HG03342 (cell line): ENCODE measurements around the gene PRDM5.

Experiments
- ATAC-seq: cut with Tn5 transposase; IDR thresholded peaks from one replicate; pipeline ENCODE4 v1.9.1; 2021; ENCODE audit warnings: mild to moderate bottlenecking, moderate library complexity; ENCODE audit not compliant: unreplicated experiment

PRDM5 gene

DNA sequence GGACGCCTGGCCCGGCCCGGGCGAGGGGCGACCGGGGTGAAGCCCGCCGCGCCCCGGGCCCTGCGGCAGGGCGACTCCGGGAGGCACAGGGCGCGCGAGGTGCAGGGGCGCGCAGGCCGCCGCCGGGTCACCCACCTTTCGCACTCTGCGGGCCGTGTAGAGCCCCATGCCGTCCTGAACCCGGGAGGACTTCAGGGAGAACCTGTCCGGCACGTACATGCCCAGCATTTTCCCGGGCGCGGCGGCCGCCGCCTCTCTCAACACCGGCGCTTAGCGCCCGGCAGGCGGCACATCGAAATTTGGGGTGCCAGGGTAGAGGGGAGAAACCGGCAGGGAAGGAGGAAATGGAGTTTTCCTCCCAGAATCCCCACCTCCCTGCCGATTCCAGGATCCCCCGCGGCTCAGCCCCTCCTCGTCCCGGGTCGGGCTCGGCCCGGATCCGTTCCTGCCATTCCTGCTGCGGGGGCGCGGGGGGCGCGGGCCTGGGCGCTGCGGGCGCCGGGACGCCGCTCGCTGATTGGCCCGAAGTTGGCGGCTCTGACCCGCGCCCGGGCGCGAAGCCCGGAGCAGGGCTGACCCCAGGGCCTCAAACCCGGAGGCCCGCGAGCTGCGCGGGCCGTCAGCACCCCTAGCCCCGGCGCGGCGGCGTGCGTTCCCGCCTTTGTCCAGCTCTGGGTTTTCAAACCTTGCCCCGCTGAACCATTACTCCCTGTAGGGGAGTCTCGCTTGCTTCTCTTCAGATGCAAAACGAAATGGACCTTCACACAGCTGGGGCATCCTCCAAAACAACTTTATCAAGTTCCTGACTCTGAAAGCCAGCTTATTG is at the start of gene PRDM5:
Gene PRDM5 (minus strand): TSS at position 346 of the 826 bp plus-strand sequence. CDS start 118 bp downstream, at position 228.
- ATAC-seq: no peak

DNA sequence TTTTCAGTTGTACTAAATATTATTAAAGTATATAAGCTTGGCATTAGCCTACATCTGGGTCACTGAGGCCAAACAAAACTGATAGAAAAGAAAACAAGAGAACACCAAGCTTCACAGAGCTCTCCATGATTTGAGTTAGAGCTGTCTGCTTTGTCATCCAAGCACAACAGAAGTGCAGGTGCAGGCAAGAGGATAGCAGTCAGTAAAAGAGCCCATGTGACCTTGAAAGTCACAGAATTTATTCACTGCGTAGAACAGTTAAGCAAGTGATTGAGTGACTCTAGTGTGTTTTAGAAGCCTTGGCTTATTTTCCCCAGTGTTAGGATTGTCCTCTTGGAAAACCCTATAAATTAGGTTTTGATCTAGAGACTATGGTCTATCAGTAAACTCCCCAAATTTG is 49.4 kb upstream of the PRDM5 start:
- ATAC-seq: no peak

DNA sequence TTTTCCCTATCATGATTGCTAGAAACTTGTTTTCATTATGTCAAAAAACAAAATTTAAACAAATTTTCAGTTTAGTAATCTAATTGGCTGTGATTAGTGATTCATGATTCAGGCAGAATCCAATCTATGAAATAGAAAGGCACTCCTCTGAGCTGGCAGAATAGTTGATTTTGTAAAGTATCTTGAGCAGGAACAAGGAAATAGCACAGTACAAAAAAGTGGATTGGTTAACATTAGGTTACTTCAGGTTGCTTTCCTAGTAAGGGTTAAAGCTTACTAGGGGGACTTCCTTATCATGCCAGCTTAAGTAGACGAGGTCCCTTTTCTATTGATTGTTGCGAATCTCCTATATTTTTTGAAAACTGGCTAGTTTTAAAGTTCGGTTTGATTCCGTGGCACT is 43.4 kb upstream of the PRDM5 start:
- no peak for ATAC-seq

DNA sequence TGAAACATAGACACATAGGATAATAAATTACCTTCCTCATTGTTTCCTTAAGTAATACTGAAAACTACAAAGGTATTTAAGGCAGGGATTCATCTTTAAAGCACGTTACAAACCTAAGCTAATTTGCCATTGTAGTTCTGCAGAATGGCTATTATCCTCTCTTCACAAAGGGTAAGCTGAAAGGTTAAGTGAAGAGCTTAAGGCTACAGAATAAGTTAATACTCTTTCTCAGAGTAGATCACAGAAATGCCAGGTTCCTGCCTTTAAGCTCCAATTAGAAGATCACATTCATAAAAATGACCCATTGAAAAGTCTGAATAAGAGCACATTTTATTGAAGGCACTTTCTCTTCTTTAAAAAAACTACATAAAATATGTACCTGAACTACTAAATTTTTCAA is 42.1 kb upstream of the PRDM5 start:
- ATAC-seq: no peak

DNA sequence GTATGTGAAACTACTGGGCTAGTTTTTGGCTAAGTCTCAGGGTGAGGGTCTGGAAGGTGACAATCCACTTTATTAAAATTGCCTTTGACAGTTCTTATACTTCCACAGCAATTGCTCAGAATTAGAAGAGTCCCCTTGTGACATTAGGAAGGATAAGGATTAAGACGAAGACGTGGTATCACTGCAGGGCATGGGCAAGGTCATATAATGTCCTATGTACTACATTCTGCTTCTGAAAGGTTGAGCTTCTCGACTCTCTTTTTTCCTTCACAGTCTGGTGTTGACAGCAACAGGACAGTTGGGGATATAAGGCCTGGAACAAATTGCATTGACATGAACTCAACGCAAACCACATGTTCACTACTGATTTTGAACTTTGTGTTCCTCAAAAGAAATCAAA is 40.9 kb upstream of the PRDM5 start:
- ATAC-seq: no peak

DNA sequence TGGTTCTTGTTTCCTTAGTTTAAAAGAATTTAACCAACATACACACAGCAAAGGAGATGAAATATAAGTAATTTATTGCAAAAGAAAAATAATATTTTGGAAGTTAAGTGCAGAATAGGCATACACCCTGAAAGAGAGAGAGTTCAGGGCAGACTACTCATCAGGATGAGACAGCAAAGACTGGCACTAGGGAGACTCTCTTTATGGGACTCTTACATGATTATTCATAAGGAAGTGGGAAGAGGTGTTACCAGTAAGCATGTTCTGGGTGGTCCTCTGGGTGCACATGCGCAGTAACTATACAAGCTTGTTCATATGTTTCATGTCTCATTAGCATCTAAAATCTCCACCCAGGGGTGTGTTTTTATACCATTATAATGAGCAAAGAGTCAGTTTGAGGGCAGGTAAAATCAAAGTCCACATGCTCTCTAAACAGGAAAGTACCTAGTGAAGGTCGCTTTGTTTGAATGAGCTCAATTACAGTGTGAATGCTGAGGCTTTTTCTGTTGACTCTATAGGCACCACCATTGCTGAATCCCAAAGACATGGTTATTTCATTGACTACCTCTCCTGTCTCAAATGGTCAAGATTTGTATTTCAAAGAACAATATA is 38.2 kb upstream of the PRDM5 start:
- no peak for ATAC-seq

DNA sequence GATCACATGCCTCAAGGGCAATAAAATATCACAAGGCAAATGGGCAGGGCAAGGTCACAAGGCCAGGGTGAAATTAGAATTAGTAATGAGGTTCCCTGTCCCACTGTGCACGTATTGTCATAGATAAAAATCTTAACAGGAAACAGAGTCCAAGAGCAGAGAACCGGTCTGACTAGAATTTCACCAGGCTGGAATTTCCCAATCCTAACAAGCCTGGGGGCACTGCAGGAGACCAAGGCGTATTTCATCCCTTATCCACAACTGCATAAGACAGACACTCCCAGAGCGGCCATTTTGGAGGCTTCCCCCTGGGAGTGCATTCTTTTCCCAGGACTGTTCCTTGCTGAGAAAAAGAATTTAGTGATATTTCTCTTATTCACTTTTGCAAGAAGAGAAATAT is 25.9 kb upstream of the PRDM5 start:
- ATAC-seq: no peak

DNA sequence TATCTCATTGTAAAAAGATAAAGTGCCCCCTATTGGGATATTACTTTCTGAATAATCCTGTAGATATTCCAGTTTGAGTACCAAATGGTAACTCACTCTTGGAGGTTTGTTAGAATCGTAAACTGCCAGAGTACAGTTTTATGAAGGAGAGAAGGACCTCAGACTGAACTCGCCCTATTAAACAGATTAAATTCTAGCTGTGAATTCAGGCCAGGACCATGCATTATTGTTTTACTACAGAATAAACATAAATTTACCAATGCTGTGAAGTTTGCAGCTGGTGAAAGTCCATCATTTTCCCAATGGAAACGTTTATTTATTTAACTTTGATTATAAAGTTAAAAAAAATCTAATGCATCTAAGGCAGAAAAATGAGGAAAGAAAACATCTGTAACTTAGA is 20.2 kb upstream of the PRDM5 start:
- no peak for ATAC-seq

DNA sequence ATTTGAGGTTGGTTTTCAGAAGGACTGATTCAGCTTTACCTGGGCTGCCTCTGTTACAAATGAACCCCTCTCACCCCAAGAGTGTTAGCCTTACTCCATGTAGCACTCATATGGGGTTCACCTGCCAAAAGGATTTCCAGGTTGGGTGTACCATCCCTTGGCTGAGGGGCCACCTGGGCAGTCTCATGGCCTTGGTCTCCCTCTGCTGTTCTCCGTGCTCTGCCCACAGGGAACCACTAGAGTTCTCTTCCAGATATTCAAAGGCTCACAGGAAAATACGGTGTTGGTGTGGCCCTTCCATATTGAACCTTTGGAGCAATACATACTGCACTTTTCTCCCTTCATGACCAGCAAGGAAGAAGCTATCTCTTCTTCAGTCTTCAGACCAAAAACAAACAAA is 18.0 kb upstream of the PRDM5 start:
- no peak for ATAC-seq

DNA sequence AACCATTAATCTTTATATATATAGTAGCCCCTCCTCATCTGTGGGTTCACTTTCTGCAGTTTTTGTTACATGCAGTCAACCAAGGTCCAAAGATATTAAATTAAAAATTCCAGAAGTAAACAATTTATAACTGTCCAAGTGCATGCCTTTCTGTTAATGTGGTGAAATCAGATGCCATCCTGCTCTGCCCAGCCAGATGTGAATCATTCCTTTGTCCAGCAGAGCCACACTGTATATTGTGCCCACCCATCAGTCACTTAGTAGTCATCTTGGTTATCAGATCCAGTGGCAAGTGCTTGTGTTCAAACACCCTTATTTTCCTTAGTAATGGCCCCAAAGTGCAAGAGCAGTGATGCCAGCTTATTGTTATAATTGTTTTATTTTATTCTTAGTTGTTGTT is 17.2 kb upstream of the PRDM5 start:
- no peak for ATAC-seq

DNA sequence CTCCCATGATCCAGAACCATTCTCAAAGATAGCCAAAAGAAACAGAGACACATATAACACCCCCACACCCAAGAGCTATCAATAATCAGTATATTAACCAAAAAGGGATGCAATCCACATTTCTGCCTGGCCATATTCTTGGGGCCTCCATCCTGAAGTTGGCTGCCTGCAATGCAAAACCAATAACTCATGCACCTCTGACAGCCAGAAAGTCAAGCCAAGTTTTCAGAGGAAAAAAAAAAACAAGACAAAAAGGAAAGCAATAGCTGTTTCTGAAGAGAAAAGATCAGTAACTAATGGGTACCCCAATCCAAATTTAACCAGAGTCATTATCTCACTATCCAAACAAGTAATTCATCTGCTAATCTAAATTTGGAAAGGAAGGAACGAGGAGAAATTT is 7.3 kb upstream of the PRDM5 start:
- ATAC-seq: no peak

DNA sequence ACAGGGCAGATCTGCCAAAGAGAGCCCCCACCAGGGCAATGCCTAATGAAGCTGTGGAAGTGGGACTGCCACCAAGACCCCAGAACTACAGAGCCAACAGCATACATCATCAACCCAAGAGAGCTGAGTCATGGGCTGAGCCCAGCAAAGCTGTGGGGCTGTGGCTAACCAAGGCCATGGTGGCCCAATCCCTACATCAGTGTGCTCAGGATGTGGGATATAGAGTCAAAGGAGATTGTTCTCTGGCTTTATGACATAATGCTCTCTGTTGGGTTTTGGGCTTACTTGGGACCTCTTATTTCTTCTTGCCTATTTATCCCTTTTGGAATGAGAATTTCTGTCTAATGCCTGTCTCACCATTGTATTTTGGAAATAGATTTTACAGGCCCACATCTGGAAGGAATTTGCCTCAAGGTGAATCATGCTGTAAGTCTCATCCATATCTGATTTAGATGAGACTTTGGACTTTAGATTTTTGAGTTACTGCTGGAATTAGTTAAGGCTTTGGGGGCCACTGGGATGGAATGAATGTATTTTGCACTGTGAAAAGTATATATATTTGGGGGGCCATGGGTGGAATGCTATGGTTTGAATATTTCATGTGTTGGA is 5.4 kb upstream of the PRDM5 start:
- no peak for ATAC-seq

DNA sequence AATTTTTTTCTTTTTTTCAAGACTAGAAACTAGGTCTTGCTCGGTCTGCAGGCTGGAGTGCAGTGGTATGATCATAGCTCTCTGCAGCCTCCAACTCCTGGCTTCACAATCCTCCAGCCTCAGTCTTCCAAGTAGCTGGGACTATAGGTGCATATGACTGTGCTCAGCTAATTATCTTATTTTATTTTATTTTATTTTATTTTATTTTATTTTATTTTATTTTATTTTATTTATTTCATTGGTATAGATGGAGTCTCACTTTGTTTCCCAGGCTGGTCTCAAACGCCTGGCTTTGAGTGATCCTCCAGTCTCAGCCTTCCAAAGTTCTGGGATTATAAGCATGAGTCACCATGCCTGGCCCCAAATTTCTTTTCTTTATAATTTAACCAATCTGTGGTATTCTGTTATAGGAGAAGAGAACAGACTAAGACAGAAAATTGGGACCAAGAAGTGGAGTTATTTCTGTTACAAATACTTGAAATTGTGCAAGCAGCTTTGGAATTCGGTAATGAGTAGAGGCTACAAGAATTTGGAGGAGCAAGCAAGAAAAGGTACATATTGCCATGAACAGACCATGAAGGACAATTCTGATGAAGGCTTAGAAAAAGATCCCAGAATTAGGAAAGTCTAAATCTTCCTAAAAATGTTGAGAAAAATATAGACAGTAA is 4.0 kb upstream of the PRDM5 start:
- ATAC-seq: no peak

DNA sequence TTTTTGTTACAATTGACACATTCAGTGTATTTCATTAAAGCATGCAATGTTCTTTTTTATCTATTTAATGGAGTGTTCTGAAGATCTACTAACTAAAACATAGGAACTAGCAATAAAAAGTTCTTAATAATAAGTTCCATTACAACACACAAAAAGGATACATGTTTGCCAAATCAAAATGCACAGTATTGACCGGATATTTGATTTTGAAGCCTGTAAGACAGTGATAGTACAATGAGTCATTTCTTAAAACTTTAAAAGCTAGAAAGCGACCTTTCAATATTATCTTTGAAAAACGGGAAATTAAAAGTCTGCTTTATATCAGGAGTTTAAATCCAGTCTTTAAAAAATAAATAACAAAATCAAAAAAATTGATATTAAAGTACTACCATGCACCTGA is 2.4 kb upstream of the PRDM5 start:
- ATAC-seq: no peak

DNA sequence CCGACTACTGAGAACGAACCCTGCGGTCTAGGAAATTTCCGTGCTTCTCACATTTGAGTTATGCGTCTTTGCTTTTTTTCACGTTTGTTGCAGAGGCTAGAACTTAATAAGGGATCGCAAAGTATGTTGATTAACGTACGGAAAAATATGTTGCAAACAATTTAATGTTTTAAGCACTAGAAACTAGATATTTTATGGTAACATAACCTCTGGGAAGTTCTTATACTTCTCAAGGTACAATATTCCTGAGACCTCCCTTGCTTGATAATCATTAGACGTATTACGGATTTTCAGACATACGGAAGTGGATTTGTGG is 639 bp upstream of the PRDM5 start:
- no peak for ATAC-seq

DNA sequence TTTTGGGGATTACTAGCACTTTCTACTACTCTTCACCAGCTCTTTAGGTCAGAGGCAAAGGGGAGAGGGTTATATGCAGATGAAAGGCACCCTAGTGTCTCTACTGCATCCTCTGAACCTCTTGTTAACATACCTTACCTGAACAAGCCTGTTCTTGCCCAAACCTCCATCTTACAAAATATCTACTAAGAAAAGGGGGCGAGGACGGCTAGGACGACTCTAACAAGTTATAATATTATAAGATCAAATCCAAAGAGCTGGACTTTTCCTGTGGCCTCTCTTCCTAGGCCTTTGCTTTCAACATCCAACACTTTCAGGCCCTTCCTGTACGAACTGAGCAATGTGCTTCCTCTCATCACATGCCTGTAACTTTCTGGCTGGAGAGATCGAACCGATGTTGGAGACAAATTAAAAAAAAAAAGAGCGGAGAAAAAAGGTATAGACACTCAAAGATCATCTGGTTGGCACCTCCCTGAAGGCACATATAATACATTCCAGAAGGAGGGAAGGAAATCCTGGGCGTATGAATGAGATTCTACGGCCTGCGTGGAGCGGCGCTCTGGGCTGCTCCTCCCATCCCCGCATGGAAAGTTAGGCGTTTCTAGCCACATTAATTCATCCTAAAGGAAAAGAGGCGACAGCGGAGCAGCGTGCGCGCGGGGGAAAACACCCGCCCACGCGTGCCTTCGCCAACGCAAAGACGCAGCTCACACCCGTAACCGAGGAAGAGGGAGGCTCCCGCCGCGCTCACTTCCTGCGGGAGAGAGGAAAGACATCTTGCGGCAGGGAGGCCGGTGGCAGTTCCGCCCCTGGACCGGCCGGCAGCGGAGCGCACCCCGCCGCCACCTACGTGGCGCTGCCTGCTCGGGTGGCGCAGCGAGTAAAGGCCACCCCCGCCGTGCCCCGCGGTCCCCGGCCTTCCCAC is 808 bp downstream of the PRDM5 start:
- no peak for ATAC-seq

DNA sequence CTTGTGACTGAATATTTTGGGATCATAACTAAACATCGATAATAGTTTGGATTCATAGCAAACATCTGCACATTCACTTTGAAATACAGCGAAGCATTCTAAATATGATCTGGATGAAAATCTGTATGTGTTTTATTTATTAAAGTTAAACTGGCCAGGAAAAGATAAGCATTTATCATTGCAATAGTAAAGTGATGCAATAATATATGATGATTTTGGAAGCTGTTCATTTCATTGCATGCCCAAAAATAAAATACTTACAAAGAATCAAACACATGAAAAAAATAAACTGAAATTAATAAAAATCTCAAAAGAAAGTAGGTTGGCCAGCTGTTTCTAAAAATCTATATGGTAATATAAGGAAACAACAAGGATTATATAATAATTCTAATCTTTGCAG is 1.9 kb downstream of the PRDM5 start:
- no peak for ATAC-seq

DNA sequence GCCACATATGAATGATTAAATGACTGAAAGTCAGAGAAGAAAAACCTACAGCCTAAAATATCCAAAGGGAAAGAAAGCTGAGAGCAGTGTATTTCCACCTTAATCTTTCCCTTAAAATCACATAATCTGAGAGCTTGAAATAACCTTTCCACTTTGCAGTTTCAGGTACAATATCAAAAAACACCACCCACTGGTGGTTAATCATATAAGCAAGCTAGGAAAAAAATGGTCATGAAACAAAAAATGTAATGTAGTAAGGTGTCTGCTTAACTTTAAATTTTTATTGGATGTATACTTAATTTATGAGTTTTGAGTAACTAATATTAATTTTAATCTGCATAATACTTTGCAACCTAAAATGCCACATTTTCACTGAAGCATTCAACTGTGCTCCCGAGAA is 3.2 kb downstream of the PRDM5 start:
- ATAC-seq: no peak

DNA sequence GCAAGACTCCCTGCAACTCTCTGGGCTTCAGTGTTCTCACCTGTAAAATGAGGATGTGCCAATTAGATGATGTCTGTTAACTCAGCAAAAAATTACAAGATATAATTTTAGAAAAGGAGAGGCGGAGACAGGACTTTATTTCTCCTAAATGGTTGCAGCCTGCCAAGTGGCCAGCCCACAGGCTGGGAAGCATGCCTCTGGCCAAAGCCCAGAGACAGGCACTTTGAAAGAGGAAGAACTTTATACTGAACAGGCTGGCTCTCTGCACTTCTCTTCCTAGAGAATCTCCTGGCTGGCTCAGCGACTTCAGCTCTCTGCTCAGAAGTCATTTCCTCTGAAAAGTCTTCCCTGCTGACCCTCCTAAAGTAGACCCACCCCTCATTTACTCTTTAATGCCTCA is 3.7 kb downstream of the PRDM5 start:
- no peak for ATAC-seq

DNA sequence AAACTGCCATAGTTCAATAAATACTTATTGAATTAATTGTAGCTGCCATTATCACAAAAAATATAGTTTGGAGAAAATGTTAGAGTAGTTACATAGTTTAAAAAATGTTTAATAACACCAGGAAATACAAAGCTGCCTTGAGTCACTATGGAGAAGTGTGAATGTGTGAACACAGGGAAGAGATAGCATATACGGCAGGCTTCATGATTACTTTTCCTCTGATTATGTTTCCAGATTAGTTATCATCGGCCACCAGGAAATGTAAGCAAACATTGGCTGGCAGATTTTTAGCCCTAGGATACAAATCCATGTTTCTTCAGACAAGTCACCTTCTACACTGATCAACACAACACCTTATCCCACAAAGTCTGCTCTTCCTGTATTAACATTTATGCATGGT is 4.4 kb downstream of the PRDM5 start:
- no peak for ATAC-seq

DNA sequence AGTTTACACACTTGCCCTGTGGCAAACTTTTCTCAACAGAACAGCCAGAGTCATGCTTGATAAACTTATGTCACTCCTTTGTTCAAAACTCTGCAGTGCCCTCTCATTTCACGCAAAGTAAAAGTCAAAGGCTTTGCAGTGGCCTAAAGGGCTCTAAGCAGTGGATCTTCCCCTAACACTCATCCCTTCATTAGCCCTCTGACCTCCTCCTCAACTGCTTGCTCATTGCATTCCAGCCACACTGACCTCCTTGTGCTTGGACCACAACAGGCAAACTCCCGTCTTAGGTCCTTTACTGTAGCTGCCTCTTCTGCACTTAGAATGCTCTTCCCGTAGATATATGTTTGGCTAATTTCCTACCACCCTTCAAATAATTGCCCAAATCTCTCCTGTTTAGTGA is 5.6 kb downstream of the PRDM5 start:
- no peak for ATAC-seq
